GM12865 (cell line): Measurements from ENCODE around the gene METAP1D.

ENCODE experiments used
- DNase-seq: peaks from one replicate; pipeline ENCODE4 v3.0.0; 2010; ENCODE audit warnings: low read depth
- H3K4me3 ChIP-seq: 2 replicates; pipeline ENCODE4 v1.5.1; 2011; ENCODE audit warnings: mild to moderate bottlenecking, low read depth, low read length, control low read depth
- TF ChIP-seq, protein P1 (sequence below): IDR thresholded peaks from 2 replicates; pipeline ENCODE4 v1.5.1; 2011; ENCODE audit warnings: low read length, control low read depth, low read depth, inconsistent platforms; ENCODE audit not compliant: insufficient read depth; ENCODE audit errors: missing control alignments

Gene METAP1D

DNA sequence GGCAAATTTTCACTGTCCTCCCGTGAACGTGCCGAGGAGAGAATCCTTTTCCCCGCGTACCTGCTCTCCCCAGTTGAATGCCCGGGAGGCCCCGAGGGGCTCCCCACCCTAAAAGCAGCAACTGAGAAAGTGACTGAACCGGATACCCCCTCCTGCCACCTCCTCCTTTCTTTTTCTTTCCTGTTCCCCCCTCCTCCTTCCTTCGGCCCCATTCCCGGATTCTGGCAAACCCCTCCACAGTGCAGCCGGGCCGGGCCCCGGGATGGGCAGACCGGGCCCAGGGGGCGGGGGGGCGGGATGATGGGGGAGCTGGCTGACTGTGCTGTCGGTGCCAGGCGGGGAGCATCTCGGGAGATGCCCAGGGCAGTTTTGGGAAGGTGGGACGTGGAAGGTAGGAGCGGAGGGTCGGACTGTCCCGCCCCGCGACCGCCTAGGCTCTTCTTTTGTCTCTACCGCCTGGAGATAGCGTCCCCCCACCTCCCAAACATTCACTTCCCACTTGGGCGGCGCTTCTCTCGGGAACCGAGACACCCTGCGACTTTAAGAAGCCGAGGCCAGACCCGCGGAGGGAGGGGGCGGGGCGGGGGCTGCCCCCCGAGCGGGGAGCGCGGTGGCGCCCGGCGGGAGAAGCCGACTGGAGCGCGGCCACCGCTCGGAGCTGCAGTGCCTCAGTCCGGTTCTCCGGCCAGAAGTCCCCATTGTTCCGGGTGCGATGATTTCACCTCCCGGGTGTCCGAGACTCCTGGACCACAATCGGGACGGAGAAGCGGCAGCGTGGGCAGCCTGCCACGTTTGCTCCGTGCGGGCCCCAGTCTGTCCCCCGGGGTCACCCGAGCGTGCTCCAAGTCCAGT is 94.8 kb downstream of the METAP1D start:
- TF ChIP-seq, protein P1, sequence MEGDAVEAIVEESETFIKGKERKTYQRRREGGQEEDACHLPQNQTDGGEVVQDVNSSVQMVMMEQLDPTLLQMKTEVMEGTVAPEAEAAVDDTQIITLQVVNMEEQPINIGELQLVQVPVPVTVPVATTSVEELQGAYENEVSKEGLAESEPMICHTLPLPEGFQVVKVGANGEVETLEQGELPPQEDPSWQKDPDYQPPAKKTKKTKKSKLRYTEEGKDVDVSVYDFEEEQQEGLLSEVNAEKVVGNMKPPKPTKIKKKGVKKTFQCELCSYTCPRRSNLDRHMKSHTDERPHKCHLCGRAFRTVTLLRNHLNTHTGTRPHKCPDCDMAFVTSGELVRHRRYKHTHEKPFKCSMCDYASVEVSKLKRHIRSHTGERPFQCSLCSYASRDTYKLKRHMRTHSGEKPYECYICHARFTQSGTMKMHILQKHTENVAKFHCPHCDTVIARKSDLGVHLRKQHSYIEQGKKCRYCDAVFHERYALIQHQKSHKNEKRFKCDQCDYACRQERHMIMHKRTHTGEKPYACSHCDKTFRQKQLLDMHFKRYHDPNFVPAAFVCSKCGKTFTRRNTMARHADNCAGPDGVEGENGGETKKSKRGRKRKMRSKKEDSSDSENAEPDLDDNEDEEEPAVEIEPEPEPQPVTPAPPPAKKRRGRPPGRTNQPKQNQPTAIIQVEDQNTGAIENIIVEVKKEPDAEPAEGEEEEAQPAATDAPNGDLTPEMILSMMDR, result no peak
- H3K4me3 ChIP-seq, result peak overlapping the region; percentile 69
- DNase-seq, result no peak

DNA sequence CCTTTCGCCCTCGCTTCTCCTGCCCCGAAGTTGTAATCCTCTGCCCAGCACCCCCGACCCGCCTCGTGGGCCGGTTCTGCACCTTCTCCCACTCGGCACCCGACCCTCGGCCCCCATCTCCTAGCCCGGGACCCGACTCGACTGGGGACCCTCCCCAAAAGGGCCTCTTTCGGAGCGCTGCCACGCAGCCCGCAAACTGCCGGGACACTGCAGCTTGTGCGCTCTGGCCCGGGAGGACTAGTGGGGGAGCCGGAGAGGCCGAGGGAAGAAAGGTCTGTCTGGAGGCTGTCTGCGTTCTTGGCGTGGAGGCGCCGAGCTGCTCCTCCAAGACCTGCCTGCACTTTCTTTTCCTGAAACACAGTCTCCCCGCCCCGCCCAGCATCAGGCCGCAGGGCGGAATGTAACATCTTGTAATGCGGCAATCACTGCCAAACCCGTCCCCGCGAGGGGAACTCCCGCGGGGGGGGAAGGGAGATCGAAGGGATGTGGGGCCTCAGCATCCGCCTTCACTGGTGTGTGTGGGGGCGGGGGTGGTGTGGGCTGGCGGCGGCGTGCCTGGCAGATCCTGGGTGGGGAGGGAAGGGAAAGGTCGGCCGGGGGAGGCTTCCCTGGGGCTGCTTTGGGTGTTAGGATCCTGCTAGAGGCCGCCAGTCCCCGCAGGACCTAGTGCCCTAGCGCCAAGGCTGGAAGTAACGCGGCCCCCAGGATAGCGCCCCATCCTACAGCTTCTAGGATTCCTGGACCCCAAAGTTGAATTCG is 95.6 kb downstream of the METAP1D start:
- DNase-seq, result peak; percentile 68
- TF ChIP-seq, protein P1, result no peak
- H3K4me3 ChIP-seq, result peak overlapping the region; percentile 69

DNA sequence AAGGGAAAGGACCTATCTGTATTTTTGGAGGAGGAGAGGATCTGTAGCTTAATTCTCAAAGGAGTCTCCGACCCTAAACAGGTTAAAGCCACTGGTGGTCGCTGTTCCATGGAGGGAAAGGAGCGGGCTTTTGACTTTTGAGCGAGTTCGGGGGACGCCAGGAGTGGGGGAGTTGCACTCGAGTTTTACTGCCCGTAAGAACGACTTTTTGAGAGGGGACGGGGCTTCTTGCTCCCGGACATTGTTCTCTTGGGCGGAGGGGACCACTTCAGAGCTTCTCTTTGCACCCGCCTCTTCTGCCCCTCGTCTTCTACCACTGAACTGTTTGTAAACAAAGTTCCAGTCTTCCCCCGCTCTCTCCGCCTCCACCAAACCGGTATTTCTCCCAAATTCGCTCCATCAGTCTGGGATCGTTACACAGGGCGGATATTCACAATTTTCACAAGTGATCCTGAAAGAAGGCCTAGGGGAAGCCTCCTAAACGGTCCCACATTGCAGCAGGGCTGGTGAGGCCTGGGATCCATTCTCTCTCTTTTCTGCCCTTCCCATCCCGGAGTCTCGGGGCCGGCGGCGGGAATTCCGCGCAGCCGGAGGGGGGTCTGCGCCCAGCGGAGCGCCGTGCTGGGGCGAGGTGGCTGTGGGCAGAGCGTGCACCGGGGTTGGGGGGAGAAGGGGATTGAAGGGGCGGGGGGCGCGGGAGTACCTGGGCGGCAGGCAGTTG is 96.3 kb downstream of the METAP1D start:
- no peak for DNase-seq
- peak overlapping the region; percentile 69 for H3K4me3 ChIP-seq
- TF ChIP-seq, protein P1, result peak; percentile 20

DNA sequence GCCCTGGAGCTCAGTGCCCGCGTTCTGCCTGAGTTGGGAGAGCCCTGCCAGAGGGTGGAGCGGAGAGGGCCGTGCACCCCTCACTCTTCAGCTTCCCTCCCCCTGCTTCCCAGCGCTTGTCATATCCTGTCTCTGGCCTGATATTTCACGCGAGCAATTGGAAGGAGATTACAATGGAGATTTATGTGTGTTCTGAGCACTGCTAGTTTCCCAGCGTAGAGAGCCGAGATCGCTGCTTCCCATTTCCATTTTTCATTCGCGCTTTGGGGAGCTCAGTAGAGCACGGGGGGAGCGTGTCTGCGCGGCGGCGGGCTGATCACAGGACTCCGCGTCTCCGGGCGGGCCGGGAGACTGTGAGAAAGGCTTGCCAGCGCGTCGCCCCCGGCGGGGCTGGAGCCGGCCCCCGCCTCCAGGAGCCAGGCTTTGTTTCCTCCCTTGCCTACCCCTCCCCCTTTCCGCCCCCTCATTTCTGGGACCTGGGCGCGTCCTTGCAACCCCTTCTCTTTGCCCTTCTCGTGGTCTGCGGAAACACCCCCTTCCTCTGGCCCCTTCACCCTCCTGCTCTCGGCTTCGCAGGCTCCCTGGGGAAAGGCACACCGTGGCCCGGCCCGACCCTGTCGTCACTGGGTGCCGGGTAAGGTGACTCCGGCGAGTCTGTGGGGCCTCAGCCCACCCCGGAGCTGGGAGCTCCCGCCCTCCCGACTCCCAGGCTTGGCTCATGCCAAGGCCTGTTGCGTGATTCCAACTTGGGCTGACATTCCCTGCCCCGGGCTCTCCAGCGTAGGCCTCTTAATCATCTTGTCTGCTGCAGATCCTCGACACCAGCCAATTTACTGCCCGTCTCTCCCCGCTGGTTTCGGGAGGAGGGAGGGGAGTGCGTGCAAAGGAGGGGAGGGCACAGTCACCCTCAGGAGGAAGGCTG is 97.1 kb downstream of the METAP1D start:
- no peak overlapping the region for H3K4me3 ChIP-seq
- TF ChIP-seq, protein P1, result no peak
- DNase-seq, result no peak

DNA sequence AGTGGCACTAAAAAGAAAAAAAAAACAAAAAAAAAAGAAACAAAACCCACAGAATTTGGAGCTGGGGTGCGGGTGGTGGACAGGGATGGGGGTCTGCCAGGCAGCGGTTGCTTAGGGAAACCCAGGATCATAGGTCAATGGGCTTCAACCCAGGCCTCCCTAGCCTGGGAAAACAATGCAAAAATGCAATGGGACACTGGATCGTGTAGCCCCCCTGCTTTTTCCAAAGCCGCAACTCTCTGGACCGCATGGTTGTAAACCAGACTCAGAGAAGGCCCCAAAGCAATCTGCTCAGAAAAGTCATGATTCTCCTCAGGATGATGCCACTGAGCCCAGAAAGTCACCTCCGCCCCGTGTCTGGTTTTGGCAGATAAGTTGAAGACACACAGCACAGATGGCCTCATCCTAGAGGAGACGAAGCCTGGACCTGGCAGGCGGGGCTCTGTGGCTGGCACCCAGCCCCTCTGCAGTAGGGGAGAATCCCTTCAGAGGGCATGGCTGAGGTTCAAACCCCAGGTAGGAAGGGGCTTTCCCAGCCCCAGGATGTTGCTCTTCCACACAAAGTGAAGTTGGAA is 97.9 kb downstream of the METAP1D start:
- no peak for DNase-seq
- TF ChIP-seq, protein P1, result no peak
- H3K4me3 ChIP-seq, result no peak overlapping the region

DNA sequence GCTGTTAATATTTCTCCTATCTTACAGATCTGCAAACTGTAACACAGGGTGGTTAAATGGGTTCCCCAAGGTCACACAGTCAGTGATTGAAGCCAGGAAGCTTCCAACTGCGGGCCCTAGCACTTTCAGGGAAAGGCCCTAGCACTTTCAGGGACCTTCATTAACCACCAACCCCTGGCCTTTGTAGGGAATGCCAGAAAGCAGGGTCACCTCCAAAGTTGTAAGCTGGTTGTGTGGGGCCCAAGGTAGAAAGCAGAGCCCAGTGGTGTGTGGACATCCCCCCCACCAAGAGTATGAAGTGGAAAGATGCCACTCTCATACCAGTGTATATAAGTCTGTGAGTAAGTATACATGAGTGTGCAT is 98.5 kb downstream of the METAP1D start:
- DNase-seq, result no peak
- H3K4me3 ChIP-seq, result no peak overlapping the region
- TF ChIP-seq, protein P1, result no peak
